GM19328 (cell line): Measurements from ENCODE around the gene GPC1.
"Not testable (repeated sequence)": the region's sequence is repeated elsewhere in the genome, so short reads cannot be mapped to it uniquely, and the experiment has no call there.

Source experiments
- ATAC-seq: cut with Tn5 transposase; IDR thresholded peaks from one replicate; pipeline ENCODE4 v1.9.1; 2021; ENCODE audit warnings: mild to moderate bottlenecking, moderate library complexity; ENCODE audit not compliant: unreplicated experiment

Gene GPC1

GRCh38 chr2:240435457-240435947 is at the start of gene GPC1:
TSS of gene GPC1 (plus strand) at chr2:240435663. CDS start at chr2:240435919, 256 bp downstream.
- peak; percentile 41 for ATAC-seq

GRCh38 chr2:240386326-240386725 is 49.1 kb upstream of the GPC1 start:
- ATAC-seq = no peak

GRCh38 chr2:240386743-240387142 is 48.7 kb upstream of the GPC1 start:
- not testable (repeated sequence) for ATAC-seq

- ATAC-seq = no peak
These were observed 48.2 kb upstream of the GPC1 start for GRCh38 chr2:240387325-240387668.

- ATAC-seq = no peak
These were observed 47.6 kb upstream of the GPC1 start for GRCh38 chr2:240387669-240388358.

- ATAC-seq = no peak
These were observed 46.8 kb upstream of the GPC1 start for GRCh38 chr2:240388471-240389301.

- no peak for ATAC-seq
These were observed 46.1 kb upstream of the GPC1 start for GRCh38 chr2:240389302-240389805.

- no peak for ATAC-seq
These were observed 45.1 kb upstream of the GPC1 start for GRCh38 chr2:240390091-240391073.

GRCh38 chr2:240391111-240392051 is 44.1 kb upstream of the GPC1 start:
- ATAC-seq = no peak

GRCh38 chr2:240392084-240392947 is 43.1 kb upstream of the GPC1 start:
- ATAC-seq = no peak

- ATAC-seq = no peak
These were observed 42.3 kb upstream of the GPC1 start for GRCh38 chr2:240392948-240393830.

GRCh38 chr2:240393831-240394410 is 41.5 kb upstream of the GPC1 start:
- ATAC-seq = no peak

- ATAC-seq = no peak
These were observed 40.9 kb upstream of the GPC1 start for GRCh38 chr2:240394549-240394948.

GRCh38 chr2:240395448-240395847 is 40.0 kb upstream of the GPC1 start:
- no peak for ATAC-seq

- ATAC-seq = no peak
These were observed 39.4 kb upstream of the GPC1 start for GRCh38 chr2:240395896-240396622.

GRCh38 chr2:240396623-240397541 is 38.6 kb upstream of the GPC1 start:
- no peak for ATAC-seq
